Measurements from ENCODE around the gene RYR1.

Gene RYR1

DNA sequence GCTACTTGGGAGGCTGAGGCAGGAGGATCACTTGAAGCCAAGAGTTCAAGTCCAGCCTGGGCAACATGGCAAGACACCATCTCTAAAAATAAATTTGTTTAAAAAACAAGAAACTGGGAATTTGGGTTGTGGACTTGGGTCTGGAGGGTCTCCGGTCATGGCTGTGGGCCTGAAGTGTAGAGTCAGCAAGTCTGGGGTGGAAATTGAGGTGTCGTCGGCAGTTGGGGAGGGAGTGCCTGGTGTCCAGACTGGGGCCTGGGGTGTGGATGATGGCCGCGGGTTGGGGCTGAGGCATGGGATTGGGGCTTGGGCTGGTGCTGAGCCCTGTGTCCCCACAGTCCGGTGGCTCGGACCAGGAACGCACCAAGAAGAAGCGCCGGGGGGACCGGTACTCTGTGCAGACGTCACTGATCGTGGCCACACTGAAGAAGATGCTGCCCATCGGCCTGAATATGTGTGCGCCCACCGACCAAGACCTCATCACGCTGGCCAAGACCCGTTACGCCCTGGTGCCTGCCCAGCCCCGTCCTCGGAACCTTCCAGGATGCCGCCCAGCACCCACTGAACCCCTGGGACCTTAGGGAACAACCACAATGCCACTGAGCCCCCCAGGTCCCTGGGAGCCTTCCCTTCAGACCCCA is 91.6 kb downstream of the RYR1 start:
- TF ChIP-seq TAF1 (IDR thresholded peaks at IDR 0.05; ENCODE audit: borderline replicate concordance, low read depth, low read length): no peak
- TF ChIP-seq POLR2A (IDR thresholded peaks at IDR 0.05; ENCODE audit: low read depth, low read length): no peak
- no peak for TF ChIP-seq POLR2AphosphoS5 (IDR thresholded peaks at IDR 0.05; ENCODE audit: low read depth, low read length)
- no peak for FAIRE-seq
- DNase-seq (ENCODE audit: insufficient read length): no peak

DNA sequence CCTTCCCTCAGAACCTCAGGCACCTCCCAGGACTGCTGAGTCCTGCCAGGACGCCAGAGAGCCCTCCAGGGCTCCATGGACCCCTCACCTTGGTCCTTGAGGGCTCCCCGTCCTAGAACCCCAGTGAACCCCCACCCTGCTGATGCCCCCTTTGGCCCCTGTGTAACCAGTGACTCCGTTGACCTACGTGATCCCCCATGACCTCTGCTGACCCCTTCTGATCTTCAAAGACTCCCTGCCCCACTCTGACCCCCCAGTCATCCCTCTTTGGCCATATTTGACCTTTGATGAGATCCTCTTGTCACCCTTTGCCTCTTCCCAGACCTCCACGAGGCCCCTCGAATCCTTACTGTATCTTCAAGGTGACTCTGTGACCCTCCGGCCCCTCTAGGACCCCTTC is 92.9 kb downstream of the RYR1 start:
- TF ChIP-seq POLR2A (IDR thresholded peaks at IDR 0.05; ENCODE audit: low read depth, low read length): no peak
- DNase-seq (ENCODE audit: insufficient read length) (no peak), FAIRE-seq (no peak)

- no peak for FAIRE-seq
- DNase-seq (ENCODE audit: insufficient read length): no peak
- TF ChIP-seq POLR2AphosphoS5 (IDR thresholded peaks at IDR 0.05; ENCODE audit: low read depth, low read length): no peak
- TF ChIP-seq TAF1 (IDR thresholded peaks at IDR 0.05; ENCODE audit: borderline replicate concordance, low read depth, low read length): no peak
- TF ChIP-seq POLR2A (IDR thresholded peaks at IDR 0.05; ENCODE audit: low read depth, low read length): no peak
Measured at GRCh38 chr19:38527466-38528136, 94.1 kb downstream of the RYR1 start.

DNA sequence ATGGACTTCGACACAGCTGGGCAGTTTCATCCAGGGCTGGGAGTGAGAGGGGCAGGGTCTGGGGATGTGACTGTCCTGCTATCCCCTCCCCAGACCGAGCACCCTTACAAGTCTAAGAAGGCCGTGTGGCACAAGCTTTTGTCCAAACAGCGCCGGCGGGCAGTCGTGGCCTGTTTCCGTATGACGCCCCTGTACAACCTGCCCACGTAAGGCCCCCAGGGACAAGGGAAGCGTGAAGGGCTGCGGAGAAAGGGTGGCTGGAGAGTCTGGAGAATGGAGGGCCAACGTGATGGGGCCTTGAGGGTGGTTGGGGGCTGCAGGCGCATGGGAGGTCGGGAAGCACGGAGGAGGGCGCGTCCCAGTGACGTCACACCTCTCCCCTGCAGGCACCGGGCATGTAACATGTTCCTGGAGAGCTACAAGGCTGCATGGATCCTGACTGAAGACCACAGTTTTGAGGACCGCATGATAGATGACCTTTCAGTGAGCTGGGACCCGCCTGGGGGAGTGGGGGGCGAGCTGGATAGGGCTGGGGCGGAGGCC is 94.8 kb downstream of the RYR1 start:
- TF ChIP-seq TAF1 (IDR thresholded peaks at IDR 0.05; ENCODE audit: borderline replicate concordance, low read depth, low read length) (no peak), POLR2AphosphoS5 (IDR thresholded peaks at IDR 0.05; ENCODE audit: low read depth, low read length) (no peak), POLR2A (IDR thresholded peaks at IDR 0.05; ENCODE audit: low read depth, low read length) (no peak)
- FAIRE-seq: no peak

GRCh38 chr19:38528931-38529330 is 95.4 kb downstream of the RYR1 start:
- no peak for FAIRE-seq
- TF ChIP-seq TAF1 (IDR thresholded peaks at IDR 0.05; ENCODE audit: borderline replicate concordance, low read depth, low read length): no peak
- no peak for TF ChIP-seq POLR2AphosphoS5 (IDR thresholded peaks at IDR 0.05; ENCODE audit: low read depth, low read length)
- no peak for TF ChIP-seq POLR2A (IDR thresholded peaks at IDR 0.05; ENCODE audit: low read depth, low read length)
- DNase-seq (ENCODE audit: insufficient read length): no peak

More for the DNA sequence above, 94.8 kb downstream of the RYR1 start:
- DNase-seq (ENCODE audit: insufficient read length): no peak

GRCh38 chr19:38531515-38531914 is 98.0 kb downstream of the RYR1 start:
- TF ChIP-seq POLR2AphosphoS5 (IDR thresholded peaks at IDR 0.05; ENCODE audit: low read depth, low read length) (no peak), TAF1 (IDR thresholded peaks at IDR 0.05; ENCODE audit: borderline replicate concordance, low read depth, low read length) (no peak), POLR2A (IDR thresholded peaks at IDR 0.05; ENCODE audit: low read depth, low read length) (no peak)
- FAIRE-seq: no peak
- no peak for DNase-seq (ENCODE audit: insufficient read length)

GRCh38 chr19:38532939-38533338 is 99.4 kb downstream of the RYR1 start:
- FAIRE-seq (no peak), DNase-seq (ENCODE audit: insufficient read length) (no peak)
- TF ChIP-seq POLR2A (IDR thresholded peaks at IDR 0.05; ENCODE audit: low read depth, low read length) (no peak), TAF1 (IDR thresholded peaks at IDR 0.05; ENCODE audit: borderline replicate concordance, low read depth, low read length) (no peak), POLR2AphosphoS5 (IDR thresholded peaks at IDR 0.05; ENCODE audit: low read depth, low read length) (no peak)

DNA sequence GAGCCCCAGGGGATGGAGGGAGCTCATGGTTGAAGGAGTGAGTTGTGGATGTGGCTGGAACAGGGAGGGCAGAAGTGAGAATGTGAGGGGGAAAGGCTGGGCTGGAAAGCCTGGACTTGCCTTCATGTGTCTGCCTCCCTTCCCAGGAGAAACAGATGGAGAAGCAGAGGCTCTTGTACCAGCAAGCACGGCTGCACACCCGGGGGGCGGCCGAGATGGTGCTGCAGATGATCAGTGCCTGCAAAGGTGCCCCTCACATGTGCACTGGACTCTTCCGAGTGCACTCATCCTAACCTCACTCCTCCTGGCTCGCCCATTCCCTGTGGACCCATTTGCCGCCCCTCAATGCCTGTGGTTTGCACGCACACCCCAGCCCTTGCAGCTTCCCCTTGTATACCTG is 101.1 kb downstream of the RYR1 start:
- no peak for TF ChIP-seq POLR2A (IDR thresholded peaks at IDR 0.05; ENCODE audit: low read depth, low read length)
- TF ChIP-seq POLR2AphosphoS5 (IDR thresholded peaks at IDR 0.05; ENCODE audit: low read depth, low read length): no peak
- TF ChIP-seq TAF1 (IDR thresholded peaks at IDR 0.05; ENCODE audit: borderline replicate concordance, low read depth, low read length): no peak
- DNase-seq (ENCODE audit: insufficient read length) (no peak), FAIRE-seq (no peak)

DNA sequence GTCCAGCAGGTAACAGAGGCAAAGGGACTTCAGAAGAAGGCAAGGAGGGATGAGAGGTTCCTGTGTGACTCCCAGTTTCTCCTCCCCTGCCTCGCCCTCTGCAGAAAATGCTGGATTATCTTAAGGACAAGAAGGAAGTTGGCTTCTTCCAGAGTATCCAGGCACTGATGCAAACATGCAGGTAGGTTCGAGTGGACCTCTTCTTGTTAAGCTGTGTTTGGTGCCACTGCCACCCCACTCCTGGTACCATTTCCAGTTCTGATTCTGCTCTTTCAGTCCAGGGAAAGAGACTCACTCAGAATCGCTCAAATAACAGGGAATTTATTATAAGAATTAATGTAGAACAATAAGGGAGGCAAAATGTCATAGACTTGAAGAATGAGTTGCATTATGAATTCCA is 101.7 kb downstream of the RYR1 start:
- FAIRE-seq (no peak), DNase-seq (ENCODE audit: insufficient read length) (no peak)
- TF ChIP-seq POLR2A (IDR thresholded peaks at IDR 0.05; ENCODE audit: low read depth, low read length) (no peak), POLR2AphosphoS5 (IDR thresholded peaks at IDR 0.05; ENCODE audit: low read depth, low read length) (no peak), TAF1 (IDR thresholded peaks at IDR 0.05; ENCODE audit: borderline replicate concordance, low read depth, low read length) (no peak)

- DNase-seq (ENCODE audit: insufficient read length): no peak
- no peak for FAIRE-seq
Measured at GRCh38 chr19:38537071-38537936, 103.8 kb downstream of the RYR1 start.

GRCh38 chr19:38538386-38538785 is 104.9 kb downstream of the RYR1 start:
- no peak for TF ChIP-seq POLR2A (IDR thresholded peaks at IDR 0.05; ENCODE audit: low read depth, low read length)
- no peak for TF ChIP-seq TAF1 (IDR thresholded peaks at IDR 0.05; ENCODE audit: borderline replicate concordance, low read depth, low read length)
- no peak for TF ChIP-seq POLR2AphosphoS5 (IDR thresholded peaks at IDR 0.05; ENCODE audit: low read depth, low read length)
- FAIRE-seq (no peak), DNase-seq (ENCODE audit: insufficient read length) (no peak)

More at GRCh38 chr19:38537071-38537936, 103.8 kb downstream of the RYR1 start:
- TF ChIP-seq POLR2AphosphoS5 (IDR thresholded peaks at IDR 0.05; ENCODE audit: low read depth, low read length): no peak
- no peak for TF ChIP-seq POLR2A (IDR thresholded peaks at IDR 0.05; ENCODE audit: low read depth, low read length)
- no peak for TF ChIP-seq TAF1 (IDR thresholded peaks at IDR 0.05; ENCODE audit: borderline replicate concordance, low read depth, low read length)

All from GM12892 (cell line).